CD4-positive, CD25-positive, alpha-beta regulatory T cell (primary cell): ENCODE measurements around the gene YPEL1. TPM values are rescaled to one million over a fixed set of nuclear protein-coding genes. Genes with fewer than 3 reads are reported as not detected.

ENCODE experiments used
- ATAC-seq, 2 donors: fragments of 150-1000 bp; cut with Tn5 transposase; one replicate each; pipeline ENCODE4 v1.10.0; 2021; ENCODE audit warnings: low read depth in 2 of 2, moderate number of reproducible peaks in 2 of 2, moderate library complexity in 1 of 2
- DNase-seq, 3 donors: peaks; one replicate each; pipeline versions ENCODE4 v3.0.0 to v3.0.0-alpha.2; 2012 to 2022; ENCODE audit warnings: mixed read lengths in 1 of 3
- H3K27ac ChIP-seq: one replicate; pipeline ENCODE4 v1.7.0; 2013; ENCODE audit warnings: mild to moderate bottlenecking, low read length; ENCODE audit not compliant: insufficient read depth, poor library complexity, severe bottlenecking
- H3K27me3 ChIP-seq: one replicate; pipeline ENCODE4 v1.7.0; 2013; ENCODE audit warnings: low read length; ENCODE audit not compliant: control insufficient read depth, insufficient read depth
- H3K36me3 ChIP-seq: one replicate; pipeline ENCODE4 v1.7.0; 2013; ENCODE audit warnings: mild to moderate bottlenecking, low read length, moderate library complexity; ENCODE audit not compliant: control insufficient read depth, insufficient read depth
- H3K4me1 ChIP-seq: 2 replicates; pipeline ENCODE4 v1.7.0; 2013; ENCODE audit warnings: mild to moderate bottlenecking, low read length; ENCODE audit not compliant: insufficient read depth, control insufficient read depth, poor library complexity, severe bottlenecking
- H3K4me3 ChIP-seq: one replicate; pipeline ENCODE4 v1.7.0; 2013; ENCODE audit warnings: low read depth, mild to moderate bottlenecking, low read length, moderate library complexity
- H3K9me3 ChIP-seq, 2 experiments: 1 replicate in 1 of 2; 2 replicates in 1 of 2; pipeline ENCODE4 v1.7.0; 2013; ENCODE audit warnings: low read length in 2 of 2, mild to moderate bottlenecking in 1 of 2, moderate library complexity in 1 of 2; ENCODE audit not compliant: control insufficient read depth in 2 of 2
- H3K27ac Mint-ChIP-seq, 3 donors: one replicate each; pipeline ENCODE4 v1.8.0; 2020 to 2022; ENCODE audit warnings: mild to moderate bottlenecking in 3 of 3, mixed read lengths in 3 of 3, moderate library complexity in 2 of 3
- H3K27me3 Mint-ChIP-seq: one replicate; pipeline ENCODE4 v1.8.0; 2022; ENCODE audit warnings: mild to moderate bottlenecking, mixed read lengths
- H3K36me3 Mint-ChIP-seq: one replicate; pipeline ENCODE4 v1.8.0; 2020; ENCODE audit warnings: mixed read lengths
- H3K4me1 Mint-ChIP-seq, 4 donors: one replicate each; pipeline ENCODE4 v1.8.0; 2020 to 2022; ENCODE audit warnings: mixed read lengths in 4 of 4, mild to moderate bottlenecking in 1 of 4
- H3K4me3 Mint-ChIP-seq, 4 donors: one replicate each; pipeline ENCODE4 v1.8.0; 2020 to 2022; ENCODE audit warnings: mild to moderate bottlenecking in 4 of 4, mixed read lengths in 4 of 4, moderate library complexity in 3 of 4
- H3K9me3 Mint-ChIP-seq, 7 donors: one replicate each; pipeline ENCODE4 v1.8.0; 2020 to 2022; ENCODE audit warnings: mixed read lengths in 7 of 7, mild to moderate bottlenecking in 3 of 7, moderate library complexity in 2 of 7
- polyA plus RNA-seq, 4 donors: library from polyadenylated mRNA; unstranded; fragments of 300-500 nt; fragmentation: Illumina TruSeq; gene quantifications; one replicate each; pipeline ENCODE4 v1.2.3, GENCODE V29; 2021
- total RNA-seq: library from RNA; stranded (reverse); gene quantifications from one replicate; pipeline ENCODE4 v1.2.3, GENCODE V29; 2022

YPEL1 gene
- total and polyA plus RNA-seq, 5 donors from 2014 or later: 5.4 to 20.1 (median 9.5) TPM

DNA sequence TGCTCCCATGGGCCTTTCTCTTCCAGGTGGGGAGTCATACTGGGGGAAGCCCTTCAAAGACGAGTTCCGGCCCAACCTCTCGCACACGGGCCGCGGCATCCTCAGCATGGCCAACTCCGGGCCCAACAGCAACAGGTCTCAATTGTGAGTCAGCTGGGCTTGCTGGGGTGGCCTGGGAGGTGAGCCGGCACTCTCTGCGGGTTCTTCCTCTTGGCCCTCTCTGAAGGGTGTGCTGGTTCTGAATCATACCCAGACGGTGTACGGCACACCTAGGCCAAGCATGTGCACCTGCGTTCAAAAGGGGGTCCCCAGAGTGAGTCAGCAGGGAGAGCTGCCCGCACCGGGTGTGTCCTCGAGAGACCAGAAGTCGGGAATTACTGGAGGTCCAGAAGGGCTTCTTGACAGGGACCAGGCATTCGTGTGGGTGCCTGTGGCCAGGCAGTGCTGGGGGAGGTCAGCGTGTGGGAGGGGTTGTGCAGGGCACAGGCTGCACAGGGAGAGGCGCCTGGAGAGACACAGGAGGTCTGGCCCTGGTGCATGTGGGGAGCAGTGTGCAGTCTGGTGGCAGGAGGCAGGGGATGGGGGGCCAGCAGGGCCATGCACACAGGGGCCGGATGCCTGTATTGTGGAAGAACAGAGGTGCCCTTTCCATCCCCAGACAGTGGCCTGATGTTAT, 46.8 kb downstream of the YPEL1 start:
- no peak overlapping the region for H3K4me3 ChIP-seq
- DNase-seq: no peak
- peaks cover 59% of the 10 kb centered on the region for H3K36me3 ChIP-seq
- ATAC-seq: peak in 1 of 2 donors; percentile 15
- Mint-ChIP-seq H3K36me3 (peaks cover 26% of the 10 kb centered on the region), H3K27ac (peak overlapping the region in 1 of 3 donors; percentile 33), H3K4me1 (peaks cover 0 to 6% (median 3%) of the 10 kb centered on the region in 4 donors), H3K9me3 (no peaks in the 10 kb centered on the region), H3K27me3 (no peaks in the 10 kb centered on the region), H3K4me3 (no peak overlapping the region)
- H3K27ac ChIP-seq: no peak overlapping the region
- no peaks in the 10 kb centered on the region for H3K9me3 ChIP-seq
- no peaks in the 10 kb centered on the region for H3K4me1 ChIP-seq
- H3K27me3 ChIP-seq: no peaks in the 10 kb centered on the region

- Histone ChIP-seq H3K9me3 (no peaks in the 10 kb centered on the region), H3K27ac (no peak overlapping the region), H3K4me3 (no peak overlapping the region), H3K36me3 (peaks cover 56% of the 10 kb centered on the region), H3K4me1 (no peaks in the 10 kb centered on the region), H3K27me3 (no peaks in the 10 kb centered on the region)
- Mint-ChIP-seq H3K36me3 (peaks cover 26% of the 10 kb centered on the region), H3K27ac (no peak overlapping the region), H3K4me3 (no peak overlapping the region), H3K4me1 (peaks cover 0 to 6% (median 3%) of the 10 kb centered on the region in 4 donors), H3K9me3 (no peaks in the 10 kb centered on the region), H3K27me3 (no peaks in the 10 kb centered on the region)
- ATAC-seq (no peak), DNase-seq (no peak)
Measured at GRCh38 chr22:21688341-21688705, 47.3 kb downstream of the YPEL1 start.

- Mint-ChIP-seq H3K27me3 (no peaks in the 10 kb centered on the region), H3K4me3 (no peak overlapping the region), H3K36me3 (peaks cover 26% of the 10 kb centered on the region), H3K4me1 (peaks cover 0 to 6% (median 3%) of the 10 kb centered on the region in 4 donors), H3K9me3 (no peaks in the 10 kb centered on the region), H3K27ac (no peak overlapping the region)
- Histone ChIP-seq H3K4me1 (no peaks in the 10 kb centered on the region), H3K27me3 (no peaks in the 10 kb centered on the region), H3K27ac (no peak overlapping the region), H3K4me3 (no peak overlapping the region), H3K9me3 (no peaks in the 10 kb centered on the region), H3K36me3 (peaks cover 57% of the 10 kb centered on the region)
- no peak for ATAC-seq
- DNase-seq: no peak
Measured at GRCh38 chr22:21687685-21688259, 47.8 kb downstream of the YPEL1 start.

DNA sequence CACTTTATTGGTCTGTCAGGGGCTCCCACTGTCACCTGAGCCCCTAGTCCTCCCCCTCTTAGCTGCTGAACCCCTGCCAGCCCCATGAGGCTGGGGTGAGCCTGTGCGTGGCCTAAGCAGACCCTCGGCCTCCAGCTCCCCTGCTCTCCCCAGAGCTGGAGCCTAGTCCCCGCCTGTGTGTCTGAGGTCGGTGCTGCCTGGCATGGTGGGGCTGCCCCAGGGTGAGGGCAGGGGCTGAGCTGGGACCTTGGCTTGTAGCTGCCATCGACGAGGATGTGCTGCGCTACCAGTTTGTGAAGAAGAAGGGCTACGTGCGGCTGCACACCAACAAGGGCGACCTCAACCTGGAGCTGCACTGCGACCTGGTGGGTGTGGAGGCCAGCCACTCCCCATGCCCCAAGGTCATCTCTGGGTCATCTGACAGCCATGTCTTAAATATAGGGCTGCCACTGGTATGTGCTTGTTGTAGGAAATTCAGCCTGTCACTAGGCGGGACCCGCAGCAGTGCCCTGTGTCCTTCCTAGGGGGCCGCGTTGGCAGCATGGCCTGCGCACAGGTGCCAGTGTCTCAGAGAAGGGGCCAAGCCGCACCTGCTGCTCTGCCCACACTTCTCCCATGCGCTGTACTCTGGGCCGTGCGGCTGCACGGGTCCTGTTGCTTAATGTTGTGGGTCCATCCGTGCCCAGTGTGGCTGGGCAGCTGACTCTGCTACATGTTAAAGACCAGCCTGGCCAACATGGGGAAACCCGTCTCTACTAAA, 48.8 kb downstream of the YPEL1 start:
- no peaks in the 10 kb centered on the region for H3K4me1 ChIP-seq
- H3K4me3 ChIP-seq: no peak overlapping the region
- Mint-ChIP-seq H3K4me1 (peaks cover 0 to 6% (median 3%) of the 10 kb centered on the region in 4 donors), H3K9me3 (no peaks in the 10 kb centered on the region), H3K27me3 (no peaks in the 10 kb centered on the region), H3K4me3 (no peak overlapping the region), H3K36me3 (peaks cover 26% of the 10 kb centered on the region), H3K27ac (no peak overlapping the region)
- DNase-seq (no peak), ATAC-seq (no peak)
- H3K9me3 ChIP-seq: no peaks in the 10 kb centered on the region
- no peak overlapping the region for H3K27ac ChIP-seq
- peaks cover 61% of the 10 kb centered on the region for H3K36me3 ChIP-seq
- no peaks in the 10 kb centered on the region for H3K27me3 ChIP-seq

DNA sequence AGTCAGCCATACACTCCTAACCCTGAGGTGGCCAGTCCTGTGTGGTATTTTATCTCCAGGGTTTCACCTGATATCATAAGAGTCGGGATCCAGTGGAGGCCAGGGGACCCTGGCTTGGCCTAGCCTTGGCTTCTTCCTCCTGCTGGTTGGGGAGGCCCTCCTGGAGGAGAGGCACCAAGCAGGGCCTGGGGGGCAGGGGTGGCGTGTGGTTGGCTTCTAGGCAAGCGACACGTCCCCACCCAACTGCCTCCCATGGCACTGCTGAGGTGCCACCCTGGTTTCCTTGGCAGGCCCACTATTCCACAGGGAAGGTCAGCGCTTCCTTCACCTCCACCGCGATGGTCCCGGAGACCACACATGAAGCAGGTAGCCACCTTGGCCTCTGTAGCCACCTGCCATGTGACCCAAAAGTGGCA, 49.4 kb downstream of the YPEL1 start:
- H3K36me3 Mint-ChIP-seq: peaks cover 22% of the 10 kb centered on the region
- H3K4me3 ChIP-seq: no peak overlapping the region
- no peaks in the 10 kb centered on the region for H3K4me1 ChIP-seq
- H3K27me3 ChIP-seq: no peaks in the 10 kb centered on the region
- H3K27me3 Mint-ChIP-seq: no peaks in the 10 kb centered on the region
- DNase-seq (no peak), ATAC-seq (no peak)
- no peaks in the 10 kb centered on the region for H3K9me3 Mint-ChIP-seq
- no peak overlapping the region for H3K27ac ChIP-seq
- H3K36me3 ChIP-seq: peaks cover 63% of the 10 kb centered on the region
- H3K9me3 ChIP-seq: no peaks in the 10 kb centered on the region
- no peak overlapping the region for H3K4me3 Mint-ChIP-seq
- peaks cover 0 to 6% (median 3%) of the 10 kb centered on the region in 4 donors for H3K4me1 Mint-ChIP-seq
- H3K27ac Mint-ChIP-seq: no peak overlapping the region

DNA sequence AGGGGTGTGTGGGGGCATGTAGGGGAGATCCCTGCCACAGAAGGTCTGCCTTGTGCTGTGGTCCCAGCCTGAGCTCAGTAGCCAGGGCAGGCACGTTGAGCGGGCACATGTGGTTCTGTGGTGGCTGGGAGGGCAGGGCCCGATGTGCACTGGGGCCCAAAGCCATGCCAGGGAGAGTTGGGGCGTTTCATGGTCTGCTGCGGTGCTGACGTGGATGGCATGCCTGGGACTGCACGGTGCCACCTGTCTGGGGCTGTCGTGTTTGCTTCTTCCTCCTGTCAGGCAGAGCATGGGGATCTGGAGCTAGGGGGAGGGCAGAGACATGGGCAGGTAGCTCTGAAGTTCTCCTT, 50.5 kb downstream of the YPEL1 start:
- Histone ChIP-seq H3K4me3 (no peak overlapping the region), H3K9me3 (no peaks in the 10 kb centered on the region), H3K27me3 (no peaks in the 10 kb centered on the region), H3K4me1 (no peaks in the 10 kb centered on the region), H3K36me3 (peaks cover 57% of the 10 kb centered on the region), H3K27ac (no peak overlapping the region)
- ATAC-seq (no peak), DNase-seq (no peak)
- Mint-ChIP-seq H3K9me3 (no peaks in the 10 kb centered on the region), H3K4me1 (peaks cover 0 to 5% (median 2%) of the 10 kb centered on the region in 4 donors), H3K27ac (no peak overlapping the region), H3K27me3 (no peaks in the 10 kb centered on the region), H3K36me3 (peaks cover 14% of the 10 kb centered on the region), H3K4me3 (no peak overlapping the region)

DNA sequence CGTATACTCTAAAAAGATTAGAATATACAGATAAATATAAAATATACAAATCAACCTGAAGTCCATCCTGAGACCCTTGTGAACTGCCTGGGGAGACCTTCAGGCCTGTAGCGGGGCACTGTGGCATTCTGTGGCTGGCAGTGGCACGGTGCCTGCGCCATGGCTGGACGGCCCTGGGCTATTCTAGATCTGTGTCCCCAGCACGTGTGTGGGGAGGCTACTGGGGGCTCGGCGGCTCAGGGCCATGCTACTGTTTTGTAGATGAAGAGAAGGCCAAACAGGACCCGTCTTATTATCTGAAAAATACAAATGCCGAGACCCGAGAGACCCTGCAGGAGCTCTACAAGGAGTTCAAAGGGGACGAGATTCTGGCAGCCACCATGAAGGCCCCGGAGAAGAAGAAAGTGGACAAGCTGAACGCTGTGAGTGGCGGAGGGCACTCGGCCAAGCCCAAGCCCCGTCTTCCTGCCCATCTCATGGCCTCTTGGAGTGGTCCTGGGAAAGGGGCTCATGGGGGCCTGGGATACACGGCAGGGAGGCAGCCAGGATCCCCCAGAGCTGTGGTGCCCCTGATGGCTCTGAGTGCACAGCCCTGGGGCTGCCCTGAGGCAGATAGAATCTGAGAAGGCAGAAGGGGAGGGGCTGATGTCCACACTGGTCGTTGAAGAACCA, 51.0 kb downstream of the YPEL1 start:
- Histone ChIP-seq H3K9me3 (no peaks in the 10 kb centered on the region), H3K36me3 (peaks cover 52% of the 10 kb centered on the region), H3K4me1 (no peaks in the 10 kb centered on the region), H3K4me3 (no peak overlapping the region), H3K27me3 (no peaks in the 10 kb centered on the region), H3K27ac (no peak overlapping the region)
- no peaks in the 10 kb centered on the region for H3K27me3 Mint-ChIP-seq
- no peak for ATAC-seq
- no peaks in the 10 kb centered on the region for H3K9me3 Mint-ChIP-seq
- H3K4me1 Mint-ChIP-seq: peaks cover 0 to 5% (median under 1%) of the 10 kb centered on the region in 4 donors
- H3K36me3 Mint-ChIP-seq: peaks cover 11% of the 10 kb centered on the region
- DNase-seq: no peak
- no peak overlapping the region for H3K27ac Mint-ChIP-seq
- no peak overlapping the region for H3K4me3 Mint-ChIP-seq
